ENCODE results near the gene SNRPD3.

- TF ChIP-seq CTCF (conservative IDR thresholded peaks at IDR 0.05), result no peak
- peak; percentile 67; the same call in 1 of the 2 replicates for TF ChIP-seq ZFX (IDR thresholded peaks at IDR 0.05)
These were observed 37.2 kb downstream of the SNRPD3 start, which contains the start of gene LRRC75B for GRCh38 chr22:24592851-24593558.
